Forelimb muscle (tissue), 1 donor: Measurements from ENCODE around the gene TBC1D1. TPM values are rescaled to one million over a fixed set of nuclear protein-coding genes. Genes with fewer than 3 reads are reported as not detected.
A peak's percentile ranks its signal among the peaks of the same experiment; 100 is the strongest.

Experiments used
- DNase-seq: peaks from one replicate; pipeline ENCODE4 v3.0.0-alpha.2; 2013; ENCODE audit warnings: low read depth
- polyA plus RNA-seq: library from polyadenylated mRNA; unstranded; fragments of 120-200 nt; gene quantifications from one replicate; pipeline ENCODE4 v1.2.1, GENCODE V29; 2013; ENCODE audit not compliant: insufficient read length

TBC1D1 gene
- polyA plus RNA-seq, 1 donor = 53.7 TPM

GRCh38 chr4:38077791-38078489 is 187.1 kb downstream of the TBC1D1 start:
- DNase-seq = no peak

- no peak for DNase-seq
Measured at GRCh38 chr4:38078590-38079421, 187.9 kb downstream of the TBC1D1 start.

- no peak for DNase-seq
Measured at GRCh38 chr4:38080061-38080974, 189.4 kb downstream of the TBC1D1 start.

GRCh38 chr4:38082021-38082420 is 191.1 kb downstream of the TBC1D1 start:
- DNase-seq = no peak

GRCh38 chr4:38082424-38083385 is 191.8 kb downstream of the TBC1D1 start:
- no peak for DNase-seq

- peak; percentile 51 for DNase-seq
Measured at GRCh38 chr4:38084877-38085711, 194.2 kb downstream of the TBC1D1 start.

- DNase-seq = no peak
Measured at GRCh38 chr4:38085751-38086150, 194.9 kb downstream of the TBC1D1 start.

GRCh38 chr4:38086151-38086848 is 195.4 kb downstream of the TBC1D1 start:
- DNase-seq = no peak

GRCh38 chr4:38086849-38087226 is 196.0 kb downstream of the TBC1D1 start:
- DNase-seq = no peak

GRCh38 chr4:38088321-38088720 is 197.4 kb downstream of the TBC1D1 start:
- DNase-seq = no peak

- no peak for DNase-seq
Measured at GRCh38 chr4:38089961-38090360, 199.1 kb downstream of the TBC1D1 start.

GRCh38 chr4:38090455-38091246 is 199.8 kb downstream of the TBC1D1 start:
- DNase-seq = no peak

- no peak for DNase-seq
Measured at GRCh38 chr4:38091636-38092035, 200.8 kb downstream of the TBC1D1 start.

GRCh38 chr4:38092701-38093100 is 201.8 kb downstream of the TBC1D1 start:
- DNase-seq = no peak

- no peak for DNase-seq
Measured at GRCh38 chr4:38094419-38094818, 203.5 kb downstream of the TBC1D1 start.

GRCh38 chr4:38095691-38096090 is 204.8 kb downstream of the TBC1D1 start:
- no peak for DNase-seq

- DNase-seq = no peak
Measured at GRCh38 chr4:38097818-38098217, 206.9 kb downstream of the TBC1D1 start.

GRCh38 chr4:38099020-38099600 is 208.2 kb downstream of the TBC1D1 start:
- DNase-seq = no peak
